Stimulated activated CD4-positive, alpha-beta T cell treated with anti-CD3 and anti-CD28 coated beads, TNF-alpha, amount 100 ng/mL, for 4 hours (primary cell): ENCODE measurements around the gene XRCC5.
A peak's percentile ranks its signal among the peaks of the same experiment; 100 is the strongest.

ENCODE experiments used
- DNase-seq, 3 experiments: peaks; one replicate each; pipeline ENCODE4 v3.0.0-alpha.2; 2020; ENCODE audit warnings: low read depth in 3 of 3

The XRCC5 gene

GRCh38 chr2:216084547-216084946 is 24.6 kb upstream of the XRCC5 start:
- no peak for DNase-seq

DNA sequence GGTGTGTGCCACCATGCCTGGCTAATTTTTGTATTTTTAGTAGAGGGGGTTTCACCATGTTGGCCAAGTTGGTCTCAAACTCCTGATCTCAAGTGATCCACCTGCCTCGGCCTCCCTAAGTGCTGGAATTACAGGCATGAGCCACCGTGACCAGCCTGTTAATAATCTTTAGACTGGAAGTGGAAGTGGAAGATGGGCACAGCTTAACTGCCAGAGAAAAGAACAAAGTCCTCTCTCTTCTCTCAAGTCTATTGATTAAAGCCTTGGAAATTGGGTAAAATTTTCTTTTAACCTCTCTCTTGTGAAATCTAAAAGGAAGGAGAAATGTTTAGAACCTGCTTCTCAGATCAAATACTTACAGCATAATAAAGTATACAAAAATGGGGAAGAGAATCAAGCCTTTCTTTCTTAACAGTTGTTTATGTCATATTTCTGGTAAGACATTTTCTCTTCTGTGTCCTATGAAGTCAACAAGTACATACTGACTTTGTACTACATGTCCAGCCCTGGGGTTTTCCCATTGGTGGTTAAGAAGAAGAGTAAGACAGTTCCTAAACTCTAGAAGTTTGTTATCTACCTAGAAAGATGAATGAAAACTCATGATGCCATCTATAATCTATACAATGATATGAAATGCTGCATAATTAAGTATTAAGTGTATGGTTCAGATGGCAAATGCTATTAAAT is 22.8 kb upstream of the XRCC5 start:
- no peak for DNase-seq

GRCh38 chr2:216090369-216090786 is 18.8 kb upstream of the XRCC5 start:
- no peak for DNase-seq

DNA sequence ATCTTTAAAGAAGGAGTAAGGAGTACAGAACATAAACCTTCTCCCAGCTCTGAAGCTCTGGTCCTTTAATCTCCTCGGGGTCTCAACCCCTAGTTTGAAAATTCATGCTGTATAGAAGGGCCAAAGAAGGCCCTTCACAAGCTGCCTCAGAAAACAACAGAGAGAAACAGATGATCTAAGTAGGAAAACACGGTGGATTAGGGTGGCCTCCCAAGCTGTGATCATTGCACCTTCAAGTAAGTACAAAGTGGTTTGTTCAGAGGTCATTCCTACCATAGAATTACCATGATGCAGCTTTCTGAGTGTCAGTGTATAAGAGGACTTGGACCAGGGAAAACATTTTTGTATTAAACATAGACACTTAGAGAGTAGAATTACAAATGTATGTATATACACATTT is 16.5 kb upstream of the XRCC5 start:
- DNase-seq = no peak

- DNase-seq = no peak
Observed at GRCh38 chr2:216094701-216095100, 14.4 kb upstream of the XRCC5 start.

GRCh38 chr2:216098421-216099334 is 10.5 kb upstream of the XRCC5 start:
- no peak for DNase-seq

DNA sequence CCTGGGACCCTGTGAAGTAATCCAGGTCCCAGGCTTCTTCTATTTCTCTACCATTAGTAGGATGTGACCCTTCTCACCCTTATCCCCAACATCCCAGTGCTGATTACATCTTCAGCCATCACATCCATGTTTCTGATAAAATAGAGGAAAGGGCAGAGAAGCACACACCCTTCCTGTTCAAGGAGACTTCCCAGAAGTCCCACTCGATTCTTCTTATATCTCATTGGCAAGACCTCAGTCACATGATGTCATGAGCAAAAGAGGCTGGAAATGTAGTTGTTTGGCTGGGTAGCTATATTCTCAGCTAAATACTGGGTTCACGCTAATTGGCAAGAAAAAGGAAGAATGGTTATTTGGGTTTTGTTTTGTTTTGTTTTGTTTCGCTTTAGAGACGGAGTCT is 8.0 kb upstream of the XRCC5 start:
- no peak for DNase-seq

- no peak for DNase-seq
Observed at GRCh38 chr2:216103213-216103612, 5.9 kb upstream of the XRCC5 start.

DNA sequence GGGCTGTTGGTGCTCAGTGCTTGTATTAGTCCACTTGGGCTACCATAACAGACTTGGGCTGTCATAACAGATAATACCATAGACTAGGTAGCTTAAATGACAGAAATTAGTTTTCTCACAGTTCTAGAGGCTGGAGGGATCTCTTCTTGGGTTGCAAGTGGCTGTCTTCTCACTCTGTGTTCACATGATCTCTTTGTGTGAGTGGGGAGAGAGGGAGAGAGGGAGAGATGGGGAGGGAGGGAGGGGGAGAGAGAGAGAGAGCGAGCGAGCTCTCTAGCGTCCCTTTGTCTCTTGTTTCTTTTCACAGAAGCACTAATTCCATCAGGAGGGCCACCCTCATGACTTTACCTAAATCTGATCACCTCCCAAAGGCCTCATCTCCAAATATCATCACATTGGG is 4.5 kb upstream of the XRCC5 start:
- DNase-seq = no peak

- no peak for DNase-seq
Observed at GRCh38 chr2:216107320-216107719, 1.8 kb upstream of the XRCC5 start.

DNA sequence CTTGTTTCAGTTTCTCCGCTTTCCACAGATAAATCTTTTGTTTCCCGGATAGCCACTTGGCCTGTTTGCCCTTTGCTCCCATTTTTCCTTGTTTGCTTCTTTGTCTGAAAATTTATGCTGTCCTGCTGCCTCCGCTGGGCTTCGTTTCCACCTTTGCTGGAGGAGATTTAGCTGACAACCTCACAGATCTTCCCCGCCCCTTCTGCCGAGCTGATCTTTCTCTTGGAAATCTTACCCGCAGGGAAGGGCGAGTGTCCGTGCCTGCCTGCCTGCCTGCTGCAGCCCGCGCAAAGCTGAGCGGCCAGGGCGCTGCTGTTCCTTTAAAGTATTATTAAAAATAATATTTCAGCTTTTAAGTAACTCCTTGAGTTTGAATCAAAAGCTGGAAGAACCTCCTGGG is 1.4 kb upstream of the XRCC5 start:
- no peak for DNase-seq

DNA sequence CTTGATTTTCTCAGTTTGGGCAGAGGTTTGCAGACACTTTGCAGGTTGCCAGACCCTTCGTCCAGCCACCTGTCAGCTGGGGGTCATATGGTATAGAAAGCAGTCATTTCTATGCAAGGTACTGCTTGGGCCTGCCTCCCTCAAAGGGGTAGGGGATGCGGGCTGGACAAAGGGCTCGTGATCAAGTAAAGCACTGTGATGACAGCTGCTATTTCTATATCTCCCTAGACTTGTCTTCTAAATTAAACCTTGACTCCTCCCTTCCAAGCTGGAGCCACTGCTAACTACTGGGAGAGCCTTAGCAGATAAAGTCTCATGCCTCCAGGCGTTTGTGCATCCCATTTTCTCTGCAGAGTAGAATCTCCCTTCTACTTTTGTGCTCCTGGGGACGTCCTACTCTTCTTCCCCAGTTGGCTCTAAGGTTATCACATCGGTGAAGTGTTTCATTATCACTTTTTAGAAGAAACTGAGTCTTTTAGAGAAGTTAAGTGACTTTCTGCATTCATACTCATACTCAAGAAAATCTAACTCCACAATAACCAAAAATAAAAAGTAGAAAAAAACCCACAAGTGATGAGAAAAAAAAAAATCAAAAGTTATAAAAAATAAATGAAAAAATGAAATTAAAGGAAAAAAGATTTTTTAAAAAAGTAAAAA is 710 bp upstream of the XRCC5 start:
- no peak for DNase-seq

GRCh38 chr2:216109962-216110614 is 940 bp downstream of the XRCC5 start:
- DNase-seq = no peak

- DNase-seq = no peak
Observed at GRCh38 chr2:216110620-216111019, 1.5 kb downstream of the XRCC5 start.

GRCh38 chr2:216111122-216111521 is 2.0 kb downstream of the XRCC5 start:
- DNase-seq = no peak

DNA sequence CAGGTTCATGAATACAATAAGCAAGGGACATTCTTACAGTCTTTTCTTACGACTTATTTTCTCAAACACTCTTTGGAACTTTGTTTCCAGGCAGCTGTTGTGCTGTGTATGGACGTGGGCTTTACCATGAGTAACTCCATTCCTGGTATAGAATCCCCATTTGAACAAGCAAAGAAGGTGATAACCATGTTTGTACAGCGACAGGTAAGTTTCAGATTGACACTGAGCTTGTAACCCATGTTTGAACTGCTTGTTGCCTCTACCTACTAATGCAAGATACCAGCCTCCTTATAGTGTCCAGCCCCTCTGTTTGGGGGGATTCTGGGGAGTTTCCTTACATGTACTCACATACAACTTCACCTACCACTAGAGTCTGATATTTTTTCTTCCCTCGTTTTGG is 3.8 kb downstream of the XRCC5 start:
- no peak for DNase-seq

- DNase-seq = no peak
Observed at GRCh38 chr2:216113572-216113971, 4.4 kb downstream of the XRCC5 start.

DNA sequence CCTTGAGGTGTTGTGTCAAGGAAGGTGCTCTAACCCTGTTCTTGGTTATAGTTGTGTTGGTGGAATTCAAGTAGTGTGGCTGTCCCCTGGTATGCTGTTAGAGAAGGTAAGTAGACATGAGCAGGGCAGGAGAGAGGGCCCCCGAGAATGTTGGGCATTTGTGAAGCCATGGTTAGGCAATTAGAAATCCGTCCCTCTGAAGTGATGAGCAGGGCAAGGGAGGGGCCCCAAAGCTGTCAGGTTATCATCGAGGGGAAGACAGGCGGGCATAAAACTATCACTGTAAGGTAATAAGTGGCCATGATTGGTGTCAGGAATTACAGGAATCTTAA is 5.2 kb downstream of the XRCC5 start:
- no peak for DNase-seq

GRCh38 chr2:216114714-216115531 is 5.8 kb downstream of the XRCC5 start:
- DNase-seq = peak; percentile 87 to 97 (median 93)

DNA sequence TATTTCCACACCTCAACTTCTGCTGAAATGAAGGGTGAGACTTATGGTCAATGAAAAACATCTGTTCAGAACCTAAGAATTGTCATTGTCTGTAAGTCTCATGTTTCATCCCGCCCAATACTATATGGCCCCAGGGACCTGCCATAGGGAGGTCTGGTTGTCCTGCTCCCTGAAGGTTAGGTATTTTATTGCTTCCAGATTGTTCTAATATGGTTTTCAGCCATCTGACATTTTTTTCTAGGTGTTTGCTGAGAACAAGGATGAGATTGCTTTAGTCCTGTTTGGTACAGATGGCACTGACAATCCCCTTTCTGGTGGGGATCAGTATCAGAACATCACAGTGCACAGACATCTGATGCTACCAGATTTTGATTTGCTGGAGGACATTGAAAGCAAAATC is 7.3 kb downstream of the XRCC5 start:
- no peak for DNase-seq

- DNase-seq = no peak
Observed at GRCh38 chr2:216117561-216118340, 8.6 kb downstream of the XRCC5 start.
